Glomerular visceral epithelial cell (primary cell): ENCODE results near the gene MAP2K2.
"Not testable (repeated sequence)": the region's sequence is repeated elsewhere in the genome, so short reads cannot be mapped to it uniquely, and the experiment has no call there.

Source experiments
- DNase-seq: peaks from one replicate; pipeline ENCODE4 v3.0.0-alpha.2; 2016; ENCODE audit errors: extremely low spot score

Gene MAP2K2

DNA sequence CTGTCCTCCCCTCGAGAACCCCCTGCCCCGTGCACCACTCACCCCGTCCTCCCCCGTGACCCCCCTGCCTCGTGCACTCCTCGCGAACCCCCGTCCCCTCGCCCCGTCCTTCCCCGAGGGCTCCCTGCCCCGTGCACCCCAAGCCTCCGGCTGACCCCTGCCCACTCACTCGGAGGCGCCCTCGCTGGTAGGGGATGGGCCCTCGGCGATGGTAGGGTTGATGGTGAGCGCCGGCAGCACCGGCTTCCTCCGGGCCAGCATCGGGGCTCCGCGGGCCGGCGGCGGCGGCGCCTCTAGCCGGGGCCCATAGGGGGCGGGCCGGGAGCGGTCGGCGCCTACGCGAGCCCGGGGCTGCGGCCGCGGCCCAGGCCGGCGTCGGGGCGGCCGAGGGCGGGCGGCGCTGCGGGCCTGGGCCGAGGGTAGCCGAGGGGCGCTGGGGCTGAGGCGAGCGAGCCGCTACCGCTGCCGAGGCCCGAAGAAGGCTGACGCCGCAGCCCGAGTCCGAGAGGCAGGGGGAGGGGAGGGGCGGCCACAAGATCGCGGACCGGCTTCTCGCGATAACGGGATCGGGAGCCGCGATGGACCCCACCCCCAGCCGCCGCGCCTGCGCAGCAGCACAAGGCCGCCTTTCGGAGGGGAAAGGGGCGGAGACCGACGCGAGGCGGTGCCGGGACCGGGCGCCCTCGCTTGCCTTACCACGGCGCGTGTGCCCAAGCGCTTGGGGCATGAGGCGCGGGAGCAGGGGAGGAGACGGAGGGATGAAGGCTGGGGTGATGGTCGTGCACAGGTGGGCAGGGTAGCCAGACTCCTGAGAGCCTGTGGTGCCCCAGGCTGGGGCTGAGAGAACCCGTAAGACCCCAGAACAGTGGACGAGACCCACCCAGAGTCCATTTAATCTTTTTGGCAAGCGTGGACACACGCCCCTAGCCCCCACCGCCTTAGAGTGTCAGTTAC lies at the start of gene MAP2K2:
Gene MAP2K2, minus strand, starts transcription at position 508 of the 954 bp plus-strand sequence. Its CDS starts 247 bp downstream, at position 261.
- DNase-seq: peak; percentile 96

GRCh38 chr19:4172861-4173473 lies 49.0 kb upstream of the MAP2K2 start:
- DNase-seq: peak; percentile 36

GRCh38 chr19:4171676-4172075 lies 47.8 kb upstream of the MAP2K2 start:
- DNase-seq: no peak

- DNase-seq: no peak
These were observed 40.3 kb upstream of the MAP2K2 start for GRCh38 chr19:4164262-4164661.

- DNase-seq: no peak
These were observed 37.6 kb upstream of the MAP2K2 start for GRCh38 chr19:4161415-4162077.

GRCh38 chr19:4157971-4158370 lies 34.0 kb upstream of the MAP2K2 start:
- not testable (repeated sequence) for DNase-seq

DNA sequence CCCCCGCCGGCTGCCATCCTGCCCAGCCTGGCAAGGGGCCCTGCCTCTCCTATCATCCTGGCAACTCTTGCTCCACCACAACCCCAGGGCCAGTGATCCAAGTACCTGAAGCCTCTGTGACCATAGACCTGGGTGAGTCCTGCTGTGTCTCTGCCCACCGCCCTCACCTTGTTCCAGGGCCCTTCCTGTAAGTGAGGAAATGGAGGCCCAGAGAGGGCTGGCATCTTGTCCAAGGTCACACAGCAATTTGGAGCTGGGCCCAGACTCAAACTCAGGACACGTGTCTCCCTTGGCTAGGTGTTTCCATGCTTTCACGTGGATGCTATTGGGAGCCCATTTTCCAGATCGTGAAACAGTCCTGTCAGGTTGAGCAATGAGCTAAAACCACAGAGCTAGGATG lies 33.2 kb upstream of the MAP2K2 start:
- DNase-seq: no peak

- DNase-seq: no peak
These were observed 30.8 kb upstream of the MAP2K2 start for GRCh38 chr19:4154571-4155312.

- no peak for DNase-seq
These were observed 28.5 kb upstream of the MAP2K2 start for GRCh38 chr19:4152241-4152998.

- DNase-seq: no peak
These were observed 27.7 kb upstream of the MAP2K2 start for GRCh38 chr19:4151623-4152022.

DNA sequence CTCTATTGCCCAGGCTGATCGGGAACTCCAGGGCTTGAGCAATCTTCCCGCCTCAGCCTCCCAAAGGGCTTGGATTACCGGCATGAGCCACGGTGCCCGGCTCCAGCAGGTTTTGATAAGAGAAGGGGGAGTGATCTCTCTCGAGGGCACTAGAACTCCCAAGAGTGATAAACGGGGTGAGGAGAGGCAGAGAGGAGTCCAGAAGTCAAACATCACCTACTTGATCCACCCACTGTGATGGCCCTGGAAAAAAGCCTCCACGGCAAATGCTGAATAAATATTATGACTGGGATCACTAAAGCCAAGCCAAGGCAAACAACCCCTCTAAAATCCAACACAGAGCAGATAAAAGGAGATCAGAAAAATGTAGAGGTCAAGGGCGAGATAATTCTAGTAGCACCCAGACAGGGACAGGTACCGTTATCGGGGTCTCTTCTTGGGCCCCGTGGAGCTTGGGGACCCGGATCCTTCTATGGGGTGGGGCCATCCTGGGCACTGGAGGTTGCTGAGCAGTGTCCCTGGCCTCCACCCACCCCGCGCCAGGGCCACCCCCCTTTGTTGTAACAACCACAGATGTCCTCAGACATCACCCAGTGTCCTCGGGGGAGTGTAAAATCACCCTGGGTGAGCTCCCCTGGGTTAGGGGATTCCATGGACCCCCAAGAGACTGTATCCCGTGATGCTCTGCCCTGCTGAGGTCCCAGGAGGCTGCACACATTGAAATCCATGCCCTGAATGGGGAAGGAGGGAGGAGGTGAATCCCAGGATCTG lies 25.8 kb upstream of the MAP2K2 start:
- no peak for DNase-seq

- DNase-seq: no peak
These were observed 20.8 kb upstream of the MAP2K2 start for GRCh38 chr19:4144666-4145249.

DNA sequence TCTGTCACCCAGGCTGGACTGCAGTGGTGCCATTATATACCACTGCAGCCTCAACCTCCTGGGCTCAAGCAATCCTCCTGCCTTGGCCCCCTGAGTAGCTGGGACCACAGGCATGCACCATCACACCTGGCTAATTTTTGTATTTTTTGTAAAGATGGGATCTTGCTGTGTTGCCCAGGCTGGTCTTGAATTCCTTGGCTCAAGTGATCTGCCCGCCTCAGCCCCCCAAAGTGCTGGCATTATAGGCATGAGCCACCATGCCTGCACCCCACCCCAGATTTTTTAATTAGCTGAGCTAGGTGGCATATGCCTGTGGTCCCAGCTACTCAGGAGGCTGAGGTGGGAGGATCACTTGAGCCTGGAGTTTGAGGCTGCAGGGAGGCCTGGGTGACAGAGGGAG lies 19.0 kb upstream of the MAP2K2 start:
- not testable (repeated sequence) for DNase-seq

DNA sequence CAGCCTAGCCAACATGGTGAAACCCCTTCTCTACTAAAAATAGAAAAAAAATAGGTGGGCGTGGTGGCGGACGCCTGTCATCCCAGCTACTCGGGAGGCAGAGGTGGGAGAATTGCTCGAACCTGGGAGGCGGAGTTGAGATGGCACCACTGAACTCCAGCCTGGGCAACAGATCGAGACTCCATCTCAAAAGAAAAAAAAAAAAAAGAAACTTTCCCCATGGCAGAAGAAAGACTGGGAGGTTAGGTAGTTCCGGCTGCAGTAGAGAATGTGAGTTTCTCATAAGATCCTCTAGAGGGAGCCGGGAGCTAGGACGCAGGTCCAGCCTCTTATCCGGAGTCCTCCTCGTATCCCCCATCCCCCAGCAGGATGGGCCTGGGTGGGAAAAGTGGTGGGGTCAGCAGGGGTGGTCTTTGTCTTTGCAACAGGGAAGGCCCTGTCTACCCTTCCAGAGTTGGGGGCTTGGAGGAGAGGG lies 16.4 kb upstream of the MAP2K2 start:
- DNase-seq: peak; percentile 61

- DNase-seq: peak; percentile 72
These were observed 15.8 kb upstream of the MAP2K2 start for GRCh38 chr19:4139614-4140236.

DNA sequence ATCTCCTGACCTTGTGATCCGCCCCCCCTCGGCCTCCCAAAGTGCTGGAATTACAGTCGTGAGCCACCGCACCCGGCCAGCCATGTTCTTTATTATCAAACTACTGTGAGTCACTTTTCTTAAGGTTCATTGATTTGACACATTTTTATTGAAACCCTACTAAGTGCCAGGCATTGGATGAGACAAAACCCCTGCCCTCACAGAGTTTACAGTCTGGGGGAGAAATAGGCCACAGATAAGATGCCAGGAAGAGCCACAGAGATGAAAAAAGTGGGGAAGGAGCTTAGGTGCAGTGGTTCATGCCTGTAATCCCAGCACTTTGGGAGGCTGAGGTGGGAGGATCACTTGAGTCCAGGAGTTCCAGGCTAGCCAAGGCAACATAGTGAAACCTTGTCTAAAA lies 14.5 kb upstream of the MAP2K2 start:
- DNase-seq: no peak

DNA sequence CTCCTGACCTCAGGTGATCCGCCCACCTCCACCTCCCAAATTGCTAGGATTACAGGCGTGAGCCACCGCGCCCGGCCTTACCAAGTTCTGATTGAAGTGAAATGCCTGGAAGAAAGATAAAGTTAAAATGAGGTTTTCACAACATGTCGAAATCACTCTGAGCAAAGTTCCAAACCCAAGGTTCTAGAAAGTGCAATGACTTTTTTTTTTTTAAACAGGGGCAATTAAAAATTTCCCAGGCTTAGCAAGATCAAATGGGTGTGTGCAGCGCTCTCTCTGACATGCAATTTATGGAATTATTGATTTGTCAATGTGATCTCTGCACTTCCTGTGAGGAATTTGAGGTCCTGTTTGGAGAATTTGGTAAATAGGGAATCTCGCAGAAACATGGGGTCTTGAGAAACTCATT lies 12.8 kb upstream of the MAP2K2 start:
- DNase-seq: no peak

DNA sequence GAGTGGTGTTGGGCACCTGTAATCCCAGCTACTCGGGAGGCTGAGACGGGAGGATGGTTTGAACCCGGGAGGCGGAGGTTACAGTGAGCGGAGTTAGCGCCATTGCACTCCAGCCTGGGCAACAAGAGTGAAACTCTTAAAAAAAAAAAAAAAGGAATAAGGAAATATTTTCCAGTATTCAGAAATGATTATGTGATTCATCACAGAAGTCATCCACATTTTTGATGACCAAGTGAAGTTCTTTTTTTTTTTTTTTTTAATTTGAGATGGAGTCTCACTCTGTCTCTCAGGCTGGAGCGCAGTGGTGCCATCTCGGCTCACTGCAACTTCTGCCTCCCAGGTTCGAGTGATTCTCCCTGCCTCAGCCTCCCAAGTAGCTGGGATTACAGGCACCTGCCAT lies 11.5 kb upstream of the MAP2K2 start:
- not testable (repeated sequence) for DNase-seq

DNA sequence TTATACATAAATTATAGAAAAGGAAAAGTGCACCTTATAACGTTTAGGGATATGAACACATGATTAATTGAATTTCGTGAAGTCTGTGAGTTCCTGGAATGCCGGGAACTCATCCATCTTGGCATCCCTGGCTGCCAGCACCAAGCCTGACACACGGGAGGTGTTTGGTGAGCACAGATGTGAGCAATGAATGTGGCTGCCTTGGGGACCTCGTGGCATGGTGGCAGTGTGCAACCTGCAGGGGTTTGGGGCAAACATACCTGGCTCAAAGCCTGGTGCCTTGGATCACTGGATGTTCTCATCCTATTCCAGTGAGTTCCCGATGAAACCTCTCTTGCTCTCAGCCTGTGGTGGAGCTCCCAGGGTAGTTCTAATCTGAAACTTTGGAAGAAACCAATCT lies 10.4 kb upstream of the MAP2K2 start:
- no peak for DNase-seq
